HUES6 (cell line): ENCODE results near the gene BANK1.

Source experiments
- H3K27ac ChIP-seq: 2 replicates; pipeline ENCODE4 v1.7.0; 2013; ENCODE audit warnings: low read depth, mild to moderate bottlenecking, low read length, inconsistent platforms
- H3K27me3 ChIP-seq: 2 replicates; pipeline ENCODE4 v1.6.1; 2013; ENCODE audit warnings: low read length; ENCODE audit not compliant: control insufficient read depth, insufficient read depth
- H3K36me3 ChIP-seq: 2 replicates; pipeline ENCODE4 v1.6.1; 2013; ENCODE audit warnings: low read length; ENCODE audit not compliant: control insufficient read depth, insufficient read depth
- H3K4me1 ChIP-seq: 2 replicates; pipeline ENCODE4 v1.6.1; 2013; ENCODE audit warnings: low read length; ENCODE audit not compliant: control insufficient read depth, insufficient read depth
- H3K4me3 ChIP-seq: 2 replicates; pipeline ENCODE4 v1.5.1; 2013; ENCODE audit warnings: low read depth, low read length
- H3K9ac ChIP-seq: one replicate; pipeline ENCODE4 v1.6.1; 2013; ENCODE audit warnings: mild to moderate bottlenecking, low read length
- H3K9me3 ChIP-seq: 2 replicates; pipeline ENCODE4 v1.6.1; 2013; ENCODE audit warnings: low read depth, low read length; ENCODE audit not compliant: control insufficient read depth, insufficient read depth

The BANK1 gene

GRCh38 chr4:102114118-102114630, 323.6 kb downstream of the BANK1 start:
- H3K4me1 ChIP-seq = no peaks in the 10 kb centered on the region
- H3K27ac ChIP-seq = no peak overlapping the region
- H3K4me3 ChIP-seq = no peak overlapping the region
- H3K9ac ChIP-seq = no peak overlapping the region
- H3K9me3 ChIP-seq = no peaks in the 10 kb centered on the region
- H3K27me3 ChIP-seq = no peaks in the 10 kb centered on the region
- no peaks in the 10 kb centered on the region for H3K36me3 ChIP-seq

- H3K9me3 ChIP-seq = peaks cover 5% of the 10 kb centered on the region; the same call in 1 of the 2 replicates
- H3K9ac ChIP-seq = no peak overlapping the region
- H3K27me3 ChIP-seq = no peaks in the 10 kb centered on the region
Measured at GRCh38 chr4:102116121-102116520, 325.6 kb downstream of the BANK1 start.

GRCh38 chr4:102120846-102121245, 330.3 kb downstream of the BANK1 start:
- Histone ChIP-seq H3K27me3 (no peaks in the 10 kb centered on the region), H3K4me3 (no peak overlapping the region), H3K36me3 (no peaks in the 10 kb centered on the region), H3K9me3 (peaks cover 10% of the 10 kb centered on the region; the same call in 1 of the 2 replicates), H3K27ac (no peak overlapping the region), H3K9ac (no peak overlapping the region), H3K4me1 (no peaks in the 10 kb centered on the region)

More at GRCh38 chr4:102116121-102116520, 325.6 kb downstream of the BANK1 start:
- no peaks in the 10 kb centered on the region for H3K36me3 ChIP-seq
- no peaks in the 10 kb centered on the region for H3K4me1 ChIP-seq
- H3K4me3 ChIP-seq = no peak overlapping the region
- H3K27ac ChIP-seq = no peak overlapping the region
